ENCODE data around the gene PPFIA1. TPM values are rescaled to one million over a fixed set of nuclear protein-coding genes. Genes with fewer than 3 reads are reported as not detected.

Gene PPFIA1
- total and polyA plus RNA-seq, 2 of the 8 experiments (the other 6 are each of a cell fraction or from before 2014, with no cell fraction given), result 44.3 to 73.5 TPM

- TF ChIP-seq, protein P1, sequence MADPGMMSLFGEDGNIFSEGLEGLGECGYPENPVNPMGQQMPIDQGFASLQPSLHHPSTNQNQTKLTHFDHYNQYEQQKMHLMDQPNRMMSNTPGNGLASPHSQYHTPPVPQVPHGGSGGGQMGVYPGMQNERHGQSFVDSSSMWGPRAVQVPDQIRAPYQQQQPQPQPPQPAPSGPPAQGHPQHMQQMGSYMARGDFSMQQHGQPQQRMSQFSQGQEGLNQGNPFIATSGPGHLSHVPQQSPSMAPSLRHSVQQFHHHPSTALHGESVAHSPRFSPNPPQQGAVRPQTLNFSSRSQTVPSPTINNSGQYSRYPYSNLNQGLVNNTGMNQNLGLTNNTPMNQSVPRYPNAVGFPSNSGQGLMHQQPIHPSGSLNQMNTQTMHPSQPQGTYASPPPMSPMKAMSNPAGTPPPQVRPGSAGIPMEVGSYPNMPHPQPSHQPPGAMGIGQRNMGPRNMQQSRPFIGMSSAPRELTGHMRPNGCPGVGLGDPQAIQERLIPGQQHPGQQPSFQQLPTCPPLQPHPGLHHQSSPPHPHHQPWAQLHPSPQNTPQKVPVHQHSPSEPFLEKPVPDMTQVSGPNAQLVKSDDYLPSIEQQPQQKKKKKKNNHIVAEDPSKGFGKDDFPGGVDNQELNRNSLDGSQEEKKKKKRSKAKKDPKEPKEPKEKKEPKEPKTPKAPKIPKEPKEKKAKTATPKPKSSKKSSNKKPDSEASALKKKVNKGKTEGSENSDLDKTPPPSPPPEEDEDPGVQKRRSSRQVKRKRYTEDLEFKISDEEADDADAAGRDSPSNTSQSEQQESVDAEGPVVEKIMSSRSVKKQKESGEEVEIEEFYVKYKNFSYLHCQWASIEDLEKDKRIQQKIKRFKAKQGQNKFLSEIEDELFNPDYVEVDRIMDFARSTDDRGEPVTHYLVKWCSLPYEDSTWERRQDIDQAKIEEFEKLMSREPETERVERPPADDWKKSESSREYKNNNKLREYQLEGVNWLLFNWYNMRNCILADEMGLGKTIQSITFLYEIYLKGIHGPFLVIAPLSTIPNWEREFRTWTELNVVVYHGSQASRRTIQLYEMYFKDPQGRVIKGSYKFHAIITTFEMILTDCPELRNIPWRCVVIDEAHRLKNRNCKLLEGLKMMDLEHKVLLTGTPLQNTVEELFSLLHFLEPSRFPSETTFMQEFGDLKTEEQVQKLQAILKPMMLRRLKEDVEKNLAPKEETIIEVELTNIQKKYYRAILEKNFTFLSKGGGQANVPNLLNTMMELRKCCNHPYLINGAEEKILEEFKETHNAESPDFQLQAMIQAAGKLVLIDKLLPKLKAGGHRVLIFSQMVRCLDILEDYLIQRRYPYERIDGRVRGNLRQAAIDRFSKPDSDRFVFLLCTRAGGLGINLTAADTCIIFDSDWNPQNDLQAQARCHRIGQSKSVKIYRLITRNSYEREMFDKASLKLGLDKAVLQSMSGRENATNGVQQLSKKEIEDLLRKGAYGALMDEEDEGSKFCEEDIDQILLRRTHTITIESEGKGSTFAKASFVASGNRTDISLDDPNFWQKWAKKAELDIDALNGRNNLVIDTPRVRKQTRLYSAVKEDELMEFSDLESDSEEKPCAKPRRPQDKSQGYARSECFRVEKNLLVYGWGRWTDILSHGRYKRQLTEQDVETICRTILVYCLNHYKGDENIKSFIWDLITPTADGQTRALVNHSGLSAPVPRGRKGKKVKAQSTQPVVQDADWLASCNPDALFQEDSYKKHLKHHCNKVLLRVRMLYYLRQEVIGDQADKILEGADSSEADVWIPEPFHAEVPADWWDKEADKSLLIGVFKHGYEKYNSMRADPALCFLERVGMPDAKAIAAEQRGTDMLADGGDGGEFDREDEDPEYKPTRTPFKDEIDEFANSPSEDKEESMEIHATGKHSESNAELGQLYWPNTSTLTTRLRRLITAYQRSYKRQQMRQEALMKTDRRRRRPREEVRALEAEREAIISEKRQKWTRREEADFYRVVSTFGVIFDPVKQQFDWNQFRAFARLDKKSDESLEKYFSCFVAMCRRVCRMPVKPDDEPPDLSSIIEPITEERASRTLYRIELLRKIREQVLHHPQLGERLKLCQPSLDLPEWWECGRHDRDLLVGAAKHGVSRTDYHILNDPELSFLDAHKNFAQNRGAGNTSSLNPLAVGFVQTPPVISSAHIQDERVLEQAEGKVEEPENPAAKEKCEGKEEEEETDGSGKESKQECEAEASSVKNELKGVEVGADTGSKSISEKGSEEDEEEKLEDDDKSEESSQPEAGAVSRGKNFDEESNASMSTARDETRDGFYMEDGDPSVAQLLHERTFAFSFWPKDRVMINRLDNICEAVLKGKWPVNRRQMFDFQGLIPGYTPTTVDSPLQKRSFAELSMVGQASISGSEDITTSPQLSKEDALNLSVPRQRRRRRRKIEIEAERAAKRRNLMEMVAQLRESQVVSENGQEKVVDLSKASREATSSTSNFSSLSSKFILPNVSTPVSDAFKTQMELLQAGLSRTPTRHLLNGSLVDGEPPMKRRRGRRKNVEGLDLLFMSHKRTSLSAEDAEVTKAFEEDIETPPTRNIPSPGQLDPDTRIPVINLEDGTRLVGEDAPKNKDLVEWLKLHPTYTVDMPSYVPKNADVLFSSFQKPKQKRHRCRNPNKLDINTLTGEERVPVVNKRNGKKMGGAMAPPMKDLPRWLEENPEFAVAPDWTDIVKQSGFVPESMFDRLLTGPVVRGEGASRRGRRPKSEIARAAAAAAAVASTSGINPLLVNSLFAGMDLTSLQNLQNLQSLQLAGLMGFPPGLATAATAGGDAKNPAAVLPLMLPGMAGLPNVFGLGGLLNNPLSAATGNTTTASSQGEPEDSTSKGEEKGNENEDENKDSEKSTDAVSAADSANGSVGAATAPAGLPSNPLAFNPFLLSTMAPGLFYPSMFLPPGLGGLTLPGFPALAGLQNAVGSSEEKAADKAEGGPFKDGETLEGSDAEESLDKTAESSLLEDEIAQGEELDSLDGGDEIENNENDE (IDR thresholded peaks at IDR 0.05; ENCODE audit: insufficient replicate concordance, low read length), result no peak
These were observed 82.1 kb downstream of the PPFIA1 start (continued) for GRCh38 chr11:70352601-70353000.

All from H1 (cell line).